ENCODE data around the gene GPS1. TPM values are rescaled to one million over a fixed set of nuclear protein-coding genes. Genes with fewer than 3 reads are reported as not detected.

GPS1 gene
- total RNA-seq, 2 experiments from 2014 or later: 82.7 to 88.6 TPM

GRCh38 chr17:82081966-82082365 is 30.3 kb downstream of the GPS1 start:
- DNase-seq (no peak), ATAC-seq (no peak)
- Mint-ChIP-seq H3K9me3 (no peaks in the 10 kb centered on the region), H3K4me3 (no peak overlapping the region), H3K27ac (no peak overlapping the region), H3K4me1 (ENCODE audit: low read depth) (no peaks in the 10 kb centered on the region), H3K27me3 (no peaks in the 10 kb centered on the region), H3K36me3 (ENCODE audit: low read depth) (peaks cover 12% of the 10 kb centered on the region)
- ChIA-PET POLR2A (interaction anchor here (1.8 kb wide), 1 partner anchor 29 kb away, joined by 5 read pairs; no protein-coding TSS in a partner anchor), CTCF (no interaction called here)
- TF ChIP-seq, protein P1, sequence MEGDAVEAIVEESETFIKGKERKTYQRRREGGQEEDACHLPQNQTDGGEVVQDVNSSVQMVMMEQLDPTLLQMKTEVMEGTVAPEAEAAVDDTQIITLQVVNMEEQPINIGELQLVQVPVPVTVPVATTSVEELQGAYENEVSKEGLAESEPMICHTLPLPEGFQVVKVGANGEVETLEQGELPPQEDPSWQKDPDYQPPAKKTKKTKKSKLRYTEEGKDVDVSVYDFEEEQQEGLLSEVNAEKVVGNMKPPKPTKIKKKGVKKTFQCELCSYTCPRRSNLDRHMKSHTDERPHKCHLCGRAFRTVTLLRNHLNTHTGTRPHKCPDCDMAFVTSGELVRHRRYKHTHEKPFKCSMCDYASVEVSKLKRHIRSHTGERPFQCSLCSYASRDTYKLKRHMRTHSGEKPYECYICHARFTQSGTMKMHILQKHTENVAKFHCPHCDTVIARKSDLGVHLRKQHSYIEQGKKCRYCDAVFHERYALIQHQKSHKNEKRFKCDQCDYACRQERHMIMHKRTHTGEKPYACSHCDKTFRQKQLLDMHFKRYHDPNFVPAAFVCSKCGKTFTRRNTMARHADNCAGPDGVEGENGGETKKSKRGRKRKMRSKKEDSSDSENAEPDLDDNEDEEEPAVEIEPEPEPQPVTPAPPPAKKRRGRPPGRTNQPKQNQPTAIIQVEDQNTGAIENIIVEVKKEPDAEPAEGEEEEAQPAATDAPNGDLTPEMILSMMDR (IDR thresholded peaks at IDR 0.05): no peak
- intact Hi-C loops (cut with micrococcal nuclease): no loop called here

DNA sequence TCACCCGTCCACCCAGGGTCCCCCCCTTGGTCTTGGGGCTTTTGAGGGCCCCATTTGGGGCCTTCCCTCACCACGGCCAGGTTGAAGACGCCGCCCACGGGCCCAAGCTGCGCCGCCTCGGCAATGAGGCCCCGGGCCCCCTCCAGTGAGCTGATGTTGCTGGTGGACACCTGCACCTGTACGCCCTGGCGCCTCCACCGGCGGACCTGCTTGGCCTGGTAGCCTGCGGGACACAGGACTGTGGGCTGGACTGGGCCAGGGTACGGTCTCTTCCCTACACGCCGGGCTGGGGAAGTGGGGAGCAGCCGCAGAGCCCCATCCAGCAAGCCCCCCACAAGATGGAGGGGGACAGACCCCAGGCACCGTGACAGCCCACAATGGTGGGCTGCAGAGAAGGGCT is 30.8 kb downstream of the GPS1 start:
- H3K9me3 Mint-ChIP-seq: no peaks in the 10 kb centered on the region
- H3K4me3 Mint-ChIP-seq: no peak overlapping the region
- intact Hi-C loops (cut with micrococcal nuclease): no loop called here
- no peaks in the 10 kb centered on the region for H3K4me1 Mint-ChIP-seq (ENCODE audit: low read depth)
- peaks cover 13% of the 10 kb centered on the region for H3K36me3 Mint-ChIP-seq (ENCODE audit: low read depth)
- no peaks in the 10 kb centered on the region for H3K27me3 Mint-ChIP-seq
- TF ChIP-seq, protein P1 (IDR thresholded peaks at IDR 0.05): no peak
- no peak for DNase-seq
- ATAC-seq: no peak
- no peak overlapping the region for H3K27ac Mint-ChIP-seq
- ChIA-PET POLR2A (interaction anchor here (1.1 kb wide), 1 partner anchor 17 kb away, joined by 4 read pairs; the partner anchor contains the start of gene DUS1L), CTCF (no interaction called here)

GRCh38 chr17:82083009-82083408 is 31.3 kb downstream of the GPS1 start:
- H3K4me3 Mint-ChIP-seq: no peak overlapping the region
- DNase-seq: no peak
- intact Hi-C loops (cut with micrococcal nuclease): no loop called here
- ChIA-PET CTCF (no interaction called here), POLR2A (interaction anchor here (0.8 to 1.1 kb wide), 2 partner anchors 18 to 27 kb away, joined by 3 to 4 read pairs; partner anchors contain the start of gene DUS1L)
- H3K9me3 Mint-ChIP-seq: no peaks in the 10 kb centered on the region
- ATAC-seq: no peak
- TF ChIP-seq, protein P1 (IDR thresholded peaks at IDR 0.05): no peak
- H3K27ac Mint-ChIP-seq: no peak overlapping the region
- H3K4me1 Mint-ChIP-seq (ENCODE audit: low read depth): no peaks in the 10 kb centered on the region
- peaks cover 14% of the 10 kb centered on the region for H3K36me3 Mint-ChIP-seq (ENCODE audit: low read depth)
- H3K27me3 Mint-ChIP-seq: no peaks in the 10 kb centered on the region

DNA sequence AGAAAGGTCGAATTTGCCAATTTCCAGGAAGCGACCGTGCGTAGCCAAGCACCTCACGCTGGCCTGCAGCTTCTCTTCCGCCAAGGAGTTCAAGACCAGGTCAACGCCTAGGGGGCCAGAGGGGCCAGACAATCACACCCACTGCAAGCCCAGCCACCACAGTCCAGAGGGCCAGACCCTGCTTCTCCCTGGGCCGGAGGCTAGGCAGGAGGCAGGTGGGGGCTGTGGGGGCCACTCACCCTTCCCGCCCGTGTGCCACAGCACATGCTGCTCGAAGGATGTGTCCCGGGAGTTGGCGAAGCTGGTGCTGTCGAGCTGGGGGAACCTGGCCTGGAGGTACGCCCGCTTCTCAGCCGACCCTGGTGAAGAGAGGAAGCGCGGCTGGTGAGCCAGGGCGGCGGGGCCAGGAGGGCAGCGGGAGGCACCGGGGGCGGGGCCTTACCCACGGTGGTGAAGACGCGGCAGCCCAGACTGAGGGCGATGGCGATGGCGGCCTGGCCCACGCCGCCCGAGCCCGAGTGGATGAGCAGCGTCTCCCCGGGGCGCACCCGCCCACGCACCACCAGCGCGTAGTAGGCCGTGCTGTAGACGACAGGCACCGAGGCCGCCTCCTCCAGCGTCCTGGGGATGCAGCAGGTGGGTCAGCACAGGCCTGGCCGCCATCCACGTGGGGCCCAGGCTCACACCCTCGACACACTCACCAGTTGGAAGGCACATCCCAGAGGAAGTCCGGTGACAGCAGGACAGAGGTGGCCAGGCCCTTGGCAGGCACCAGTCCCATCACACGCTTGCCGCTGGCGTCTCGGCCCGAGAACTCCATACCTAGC is 32.0 kb downstream of the GPS1 start:
- intact Hi-C loops (cut with micrococcal nuclease): no loop called here
- ChIA-PET POLR2A (interaction anchor here (0.8 to 1.1 kb wide), 3 partner anchors 14 to 26 kb away, joined by 3 to 4 read pairs (median 3); partner anchors contain the start of gene DUS1L), CTCF (no interaction called here)
- H3K27me3 Mint-ChIP-seq: no peaks in the 10 kb centered on the region
- no peaks in the 10 kb centered on the region for H3K4me1 Mint-ChIP-seq (ENCODE audit: low read depth)
- H3K4me3 Mint-ChIP-seq: no peak overlapping the region
- no peak for DNase-seq
- TF ChIP-seq, protein P1 (IDR thresholded peaks at IDR 0.05): no peak
- H3K36me3 Mint-ChIP-seq (ENCODE audit: low read depth): peaks cover 14% of the 10 kb centered on the region
- ATAC-seq: no peak
- H3K9me3 Mint-ChIP-seq: no peaks in the 10 kb centered on the region
- no peak overlapping the region for H3K27ac Mint-ChIP-seq

DNA sequence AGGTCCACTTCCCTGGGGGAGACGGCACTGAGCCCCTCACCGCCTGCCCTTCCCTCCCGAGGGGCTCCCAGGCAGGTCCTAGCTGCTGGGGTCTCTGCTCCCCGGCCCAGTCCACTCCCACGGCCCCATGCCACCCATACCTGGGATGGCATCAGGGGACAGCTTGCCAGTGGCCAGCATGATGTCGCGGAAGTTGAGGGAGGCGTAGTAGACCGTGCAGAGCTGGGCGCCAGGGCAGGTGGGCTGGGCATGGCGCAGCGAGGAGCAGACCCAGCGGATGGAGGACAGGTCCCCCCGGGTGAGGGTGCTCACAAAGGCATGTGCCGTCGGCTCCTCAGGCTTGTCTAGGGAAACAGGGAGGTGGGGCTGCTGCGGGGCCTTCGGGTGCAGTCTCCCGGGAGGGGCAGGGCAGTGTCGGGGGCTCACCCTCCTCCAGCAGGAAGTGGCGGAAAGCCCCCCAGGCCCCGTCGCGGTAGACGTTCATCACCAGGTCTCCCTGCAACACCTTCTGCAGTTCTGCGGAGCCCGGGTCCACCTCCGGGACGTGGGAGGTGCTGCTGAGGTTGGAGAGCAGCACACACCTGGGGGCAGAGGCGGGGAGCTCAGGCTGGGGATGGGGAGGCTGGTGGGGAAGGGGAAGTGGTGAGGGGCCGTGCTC is 32.8 kb downstream of the GPS1 start:
- CTCF ChIA-PET: no interaction called here
- POLR2A ChIA-PET: interaction anchor here (1.0 to 1.4 kb wide), 3 partner anchors 14 to 18 kb away, joined by 3 to 4 read pairs (median 3); partner anchors contain the start of gene FASN

More for the DNA sequence above, 32.8 kb downstream of the GPS1 start:
- Mint-ChIP-seq H3K36me3 (ENCODE audit: low read depth) (peaks cover 14% of the 10 kb centered on the region), H3K9me3 (no peaks in the 10 kb centered on the region), H3K27me3 (no peaks in the 10 kb centered on the region), H3K4me3 (no peak overlapping the region), H3K27ac (no peak overlapping the region), H3K4me1 (ENCODE audit: low read depth) (no peaks in the 10 kb centered on the region)
- no peak for DNase-seq
- TF ChIP-seq, protein P1 (IDR thresholded peaks at IDR 0.05): no peak
- intact Hi-C loops (cut with micrococcal nuclease): no loop called here
- no peak for ATAC-seq
